HG02943 (cell line): ENCODE data around the gene ZNF423.
"Not testable (repeated sequence)": the region's sequence is repeated elsewhere in the genome, so short reads cannot be mapped to it uniquely, and the experiment has no call there.

Source experiments
- ATAC-seq: cut with Tn5 transposase; IDR thresholded peaks from one replicate; pipeline ENCODE4 v1.9.1; 2021; ENCODE audit warnings: mild to moderate bottlenecking, low read depth, moderate library complexity; ENCODE audit not compliant: unreplicated experiment

The ZNF423 gene

GRCh38 chr16:49855822-49856671, at the start of gene ZNF423:
Gene ZNF423, minus strand, starts transcription at chr16:49856112. Its CDS starts 338 bp downstream, at chr16:49855774.
- no peak for ATAC-seq

- no peak for ATAC-seq
Observed at GRCh38 chr16:49904348-49905062, 48.6 kb upstream of the ZNF423 start.

GRCh38 chr16:49902908-49903307, 47.0 kb upstream of the ZNF423 start:
- no peak for ATAC-seq

GRCh38 chr16:49901711-49902110, 45.8 kb upstream of the ZNF423 start:
- ATAC-seq, result no peak

GRCh38 chr16:49900875-49901274, 45.0 kb upstream of the ZNF423 start:
- ATAC-seq, result no peak

- no peak for ATAC-seq
Observed at GRCh38 chr16:49899991-49900695, 44.2 kb upstream of the ZNF423 start.

GRCh38 chr16:49896447-49896964, 40.6 kb upstream of the ZNF423 start:
- ATAC-seq, result no peak

- ATAC-seq, result no peak
Observed at GRCh38 chr16:49890876-49891275, 35.0 kb upstream of the ZNF423 start.

GRCh38 chr16:49889725-49890397, 33.9 kb upstream of the ZNF423 start:
- ATAC-seq, result no peak

- ATAC-seq, result no peak
Observed at GRCh38 chr16:49886554-49887094, 30.7 kb upstream of the ZNF423 start.

GRCh38 chr16:49884033-49885015, 28.4 kb upstream of the ZNF423 start:
- ATAC-seq, result no peak

GRCh38 chr16:49883076-49884014, 27.4 kb upstream of the ZNF423 start:
- no peak for ATAC-seq

GRCh38 chr16:49881890-49882289, 26.0 kb upstream of the ZNF423 start:
- no peak for ATAC-seq

GRCh38 chr16:49878540-49878939, 22.6 kb upstream of the ZNF423 start:
- not testable (repeated sequence) for ATAC-seq

GRCh38 chr16:49876716-49877129, 20.8 kb upstream of the ZNF423 start:
- ATAC-seq, result no peak

- no peak for ATAC-seq
Observed at GRCh38 chr16:49875806-49876715, 20.1 kb upstream of the ZNF423 start.
